Nephron progenitor cell (in vitro differentiated cells): ENCODE results near the gene HACD1.

ENCODE experiments used
- DNase-seq: peaks from one replicate; pipeline ENCODE4 v3.0.0; 2021
- H3K27ac Mint-ChIP-seq: 2 replicates; pipeline ENCODE4 v1.8.0; 2021; ENCODE audit warnings: mild to moderate bottlenecking, moderate library complexity, mixed read lengths
- H3K27me3 Mint-ChIP-seq: 2 replicates; pipeline ENCODE4 v1.8.0; 2021; ENCODE audit warnings: mild to moderate bottlenecking, low read depth, mixed read lengths; ENCODE audit not compliant: poor library complexity
- H3K36me3 Mint-ChIP-seq: 2 replicates; pipeline ENCODE4 v1.8.0; 2021; ENCODE audit warnings: low read depth, mixed read lengths
- H3K4me1 Mint-ChIP-seq: 2 replicates; pipeline ENCODE4 v1.8.0; 2021; ENCODE audit warnings: mixed read lengths
- H3K4me3 Mint-ChIP-seq: 2 replicates; pipeline ENCODE4 v1.8.0; 2021; ENCODE audit warnings: mild to moderate bottlenecking, moderate library complexity, mixed read lengths
- H3K9me3 Mint-ChIP-seq: 2 replicates; pipeline ENCODE4 v1.8.0; 2021; ENCODE audit warnings: mild to moderate bottlenecking, moderate library complexity, mixed read lengths
- TF ChIP-seq, protein P1 (sequence below): fragments of 200-600 bp; sonication (generic); IDR thresholded peaks from 2 replicates; pipeline ENCODE4 v1.5.0; 2021; ENCODE audit warnings: antibody characterized with exemption

The HACD1 gene

DNA sequence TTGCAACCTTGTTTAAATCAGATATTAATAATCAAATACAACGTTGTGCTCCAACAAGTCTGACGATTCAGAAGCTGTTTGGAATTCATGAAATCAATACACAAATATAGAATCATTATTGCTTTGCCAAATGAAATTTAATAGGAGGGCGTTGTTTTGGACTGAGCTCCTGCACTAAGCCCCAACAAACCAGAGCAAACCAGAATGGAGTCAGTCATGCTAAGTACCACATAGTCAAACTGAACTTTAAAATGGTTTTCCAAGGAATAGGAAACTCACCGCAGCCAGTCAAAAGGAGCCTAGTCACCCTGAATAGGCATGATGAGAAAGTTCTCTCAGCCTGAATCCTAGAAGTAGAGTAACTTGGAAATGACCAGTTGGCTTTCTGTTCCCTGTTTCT lies 53.7 kb downstream of the HACD1 start:
- Mint-ChIP-seq H3K4me3 (no peak overlapping the region), H3K27me3 (peaks cover 3% of the 10 kb centered on the region), H3K27ac (no peak overlapping the region), H3K9me3 (no peaks in the 10 kb centered on the region), H3K4me1 (peaks cover 11% of the 10 kb centered on the region), H3K36me3 (no peaks in the 10 kb centered on the region)
- DNase-seq = no peak
- TF ChIP-seq, protein P1, sequence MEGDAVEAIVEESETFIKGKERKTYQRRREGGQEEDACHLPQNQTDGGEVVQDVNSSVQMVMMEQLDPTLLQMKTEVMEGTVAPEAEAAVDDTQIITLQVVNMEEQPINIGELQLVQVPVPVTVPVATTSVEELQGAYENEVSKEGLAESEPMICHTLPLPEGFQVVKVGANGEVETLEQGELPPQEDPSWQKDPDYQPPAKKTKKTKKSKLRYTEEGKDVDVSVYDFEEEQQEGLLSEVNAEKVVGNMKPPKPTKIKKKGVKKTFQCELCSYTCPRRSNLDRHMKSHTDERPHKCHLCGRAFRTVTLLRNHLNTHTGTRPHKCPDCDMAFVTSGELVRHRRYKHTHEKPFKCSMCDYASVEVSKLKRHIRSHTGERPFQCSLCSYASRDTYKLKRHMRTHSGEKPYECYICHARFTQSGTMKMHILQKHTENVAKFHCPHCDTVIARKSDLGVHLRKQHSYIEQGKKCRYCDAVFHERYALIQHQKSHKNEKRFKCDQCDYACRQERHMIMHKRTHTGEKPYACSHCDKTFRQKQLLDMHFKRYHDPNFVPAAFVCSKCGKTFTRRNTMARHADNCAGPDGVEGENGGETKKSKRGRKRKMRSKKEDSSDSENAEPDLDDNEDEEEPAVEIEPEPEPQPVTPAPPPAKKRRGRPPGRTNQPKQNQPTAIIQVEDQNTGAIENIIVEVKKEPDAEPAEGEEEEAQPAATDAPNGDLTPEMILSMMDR = no peak

DNA sequence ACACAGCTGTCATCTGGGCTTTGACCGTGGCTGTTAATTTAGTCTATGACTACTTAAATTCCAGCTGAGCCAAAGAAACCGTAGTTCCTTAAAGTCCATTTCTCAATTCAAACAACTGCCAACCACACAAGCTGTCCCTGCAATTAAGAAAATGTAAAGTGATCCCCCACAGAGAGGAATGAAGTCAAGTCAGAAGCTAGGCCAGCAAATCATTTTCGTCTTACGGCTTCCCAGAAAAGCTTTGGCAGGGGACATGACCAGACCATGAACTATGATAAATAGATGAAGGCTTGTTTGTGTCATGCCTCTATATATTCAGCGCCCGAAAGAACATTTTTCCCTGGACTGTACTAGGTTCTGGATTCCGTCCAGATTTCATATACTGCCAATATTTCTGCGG lies 54.6 kb downstream of the HACD1 start:
- Mint-ChIP-seq H3K4me3 (no peak overlapping the region), H3K4me1 (peaks cover 11% of the 10 kb centered on the region), H3K9me3 (no peaks in the 10 kb centered on the region), H3K27me3 (peaks cover 6% of the 10 kb centered on the region), H3K27ac (peak overlapping the region; percentile 19), H3K36me3 (no peaks in the 10 kb centered on the region)
- DNase-seq = no peak
- TF ChIP-seq, protein P1 = no peak

DNA sequence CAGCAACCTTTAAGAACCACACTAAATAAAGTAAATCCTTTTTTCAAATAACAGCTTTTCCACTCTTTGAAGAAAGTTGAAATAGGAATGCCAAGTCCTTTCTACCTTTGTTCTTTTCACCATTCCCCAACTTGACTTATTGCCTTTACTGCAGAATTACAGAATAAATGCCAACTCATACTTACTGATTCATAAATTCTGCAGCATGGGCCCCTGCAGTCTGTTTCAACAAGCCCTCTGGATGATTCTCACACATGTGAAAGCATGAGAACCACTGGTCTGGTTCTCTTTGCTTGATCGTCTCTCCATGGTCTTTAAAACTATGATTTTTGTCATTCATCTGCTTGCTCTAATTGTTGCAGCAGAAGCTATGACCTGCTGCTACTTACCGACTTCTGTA lies 56.1 kb downstream of the HACD1 start:
- H3K4me1 Mint-ChIP-seq = peaks cover 11% of the 10 kb centered on the region
- no peak overlapping the region for H3K27ac Mint-ChIP-seq
- no peak for DNase-seq
- no peaks in the 10 kb centered on the region for H3K36me3 Mint-ChIP-seq
- TF ChIP-seq, protein P1 = no peak
- no peaks in the 10 kb centered on the region for H3K9me3 Mint-ChIP-seq
- H3K4me3 Mint-ChIP-seq = no peak overlapping the region
- peaks cover 6% of the 10 kb centered on the region for H3K27me3 Mint-ChIP-seq

DNA sequence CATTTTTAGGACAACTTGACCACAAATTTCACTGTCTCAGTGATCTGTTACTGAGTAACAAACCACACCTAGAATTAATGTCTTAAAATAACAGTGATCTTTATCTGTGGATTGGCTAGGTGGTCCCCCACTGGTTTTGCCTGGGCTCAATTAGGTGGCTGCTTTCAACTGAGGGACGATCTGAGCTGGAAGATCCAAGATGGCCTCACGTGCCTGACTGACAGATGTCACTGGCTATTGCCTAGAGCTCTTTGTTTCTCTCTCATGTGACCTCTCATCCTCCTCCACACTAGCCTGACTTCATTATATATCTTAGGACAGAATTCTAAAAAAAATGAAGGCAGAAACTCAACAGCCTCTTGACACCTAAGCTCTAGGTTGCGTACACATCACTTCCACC lies 59.7 kb downstream of the HACD1 start:
- TF ChIP-seq, protein P1 = no peak
- DNase-seq = no peak
- H3K27me3 Mint-ChIP-seq = peaks cover 9% of the 10 kb centered on the region
- H3K4me1 Mint-ChIP-seq = peaks cover 7% of the 10 kb centered on the region
- no peak overlapping the region for H3K27ac Mint-ChIP-seq
- no peak overlapping the region for H3K4me3 Mint-ChIP-seq
- H3K36me3 Mint-ChIP-seq = no peaks in the 10 kb centered on the region
- no peaks in the 10 kb centered on the region for H3K9me3 Mint-ChIP-seq

DNA sequence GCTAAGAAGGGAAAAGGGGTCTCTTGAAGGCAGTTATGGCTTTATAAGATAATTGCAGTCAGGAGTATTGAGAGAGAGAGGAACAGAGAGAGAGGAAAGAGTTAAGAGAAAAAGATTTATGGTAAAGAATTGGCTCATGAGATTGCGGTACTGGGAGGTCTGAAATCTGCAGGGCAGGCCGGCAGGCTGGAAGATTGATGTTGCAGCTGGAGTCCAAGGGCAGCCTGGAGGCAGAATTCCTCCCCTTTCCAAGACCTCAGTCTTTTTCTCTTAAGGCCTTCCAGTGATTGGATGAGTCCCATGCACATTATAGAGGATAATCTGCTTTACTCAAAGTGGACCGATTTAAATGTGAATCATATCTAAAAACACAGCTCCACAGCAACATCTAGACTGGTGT lies 68.4 kb downstream of the HACD1 start:
- no peaks in the 10 kb centered on the region for H3K9me3 Mint-ChIP-seq
- H3K27ac Mint-ChIP-seq = no peak overlapping the region
- H3K27me3 Mint-ChIP-seq = peaks cover 3% of the 10 kb centered on the region
- TF ChIP-seq, protein P1 = no peak
- no peak overlapping the region for H3K4me3 Mint-ChIP-seq
- DNase-seq = peak; percentile 21
- peaks cover 37% of the 10 kb centered on the region for H3K4me1 Mint-ChIP-seq
- no peaks in the 10 kb centered on the region for H3K36me3 Mint-ChIP-seq

DNA sequence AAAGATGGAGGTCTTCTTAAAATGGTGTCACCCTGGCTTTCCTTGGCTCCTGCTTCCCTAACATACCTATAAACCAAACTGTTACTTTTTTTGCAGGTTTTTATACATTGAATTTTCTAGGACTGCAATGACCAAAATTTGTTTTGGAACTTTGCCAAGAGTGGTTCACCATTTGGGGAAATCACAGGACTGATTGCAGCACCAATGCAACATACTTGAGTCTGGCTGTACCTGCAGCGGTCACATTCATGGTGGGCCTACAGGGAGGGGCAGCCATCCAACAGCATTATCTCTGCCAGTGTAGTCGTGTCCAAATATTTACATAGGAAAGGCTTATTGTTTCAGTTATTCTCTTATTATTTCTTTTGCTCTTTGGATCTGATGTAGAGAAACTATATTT lies 69.0 kb downstream of the HACD1 start:
- H3K36me3 Mint-ChIP-seq = no peaks in the 10 kb centered on the region
- no peak overlapping the region for H3K4me3 Mint-ChIP-seq
- H3K4me1 Mint-ChIP-seq = peaks cover 37% of the 10 kb centered on the region
- no peak for DNase-seq
- no peaks in the 10 kb centered on the region for H3K27me3 Mint-ChIP-seq
- H3K27ac Mint-ChIP-seq = no peak overlapping the region
- no peaks in the 10 kb centered on the region for H3K9me3 Mint-ChIP-seq
- TF ChIP-seq, protein P1 = no peak
